GM12872 (cell line): ENCODE data around the gene CLASP1.

ENCODE experiments used
- CTCF ChIP-seq: IDR thresholded peaks from 3 replicates; pipeline ENCODE4 v1.5.1; 2011; ENCODE audit warnings: low read depth, mild to moderate bottlenecking, low read length, moderate library complexity; ENCODE audit not compliant: insufficient read depth

CLASP1 gene

GRCh38 chr2:121640380-121641316 is 8.6 kb downstream of the CLASP1 start:
- no peak for TF ChIP-seq CTCF

DNA sequence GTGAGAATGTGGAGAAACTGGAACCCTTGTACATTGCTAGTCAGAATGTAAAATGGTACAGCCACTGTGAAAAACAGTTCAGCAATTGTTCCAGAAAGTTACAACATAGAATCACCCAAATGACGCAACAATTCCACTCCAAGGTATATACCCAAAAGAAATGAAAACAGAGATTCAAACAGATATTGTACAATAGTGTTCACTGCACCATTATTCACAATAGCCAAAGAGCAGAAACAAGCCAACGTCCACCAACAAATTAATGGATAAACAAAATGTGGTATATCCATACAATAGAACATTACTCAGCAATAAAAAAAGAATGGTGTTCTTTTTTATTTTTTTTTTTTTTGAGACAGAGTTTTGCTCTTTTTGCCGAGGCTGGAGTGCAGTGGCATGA is 10.9 kb downstream of the CLASP1 start:
- no peak for TF ChIP-seq CTCF

DNA sequence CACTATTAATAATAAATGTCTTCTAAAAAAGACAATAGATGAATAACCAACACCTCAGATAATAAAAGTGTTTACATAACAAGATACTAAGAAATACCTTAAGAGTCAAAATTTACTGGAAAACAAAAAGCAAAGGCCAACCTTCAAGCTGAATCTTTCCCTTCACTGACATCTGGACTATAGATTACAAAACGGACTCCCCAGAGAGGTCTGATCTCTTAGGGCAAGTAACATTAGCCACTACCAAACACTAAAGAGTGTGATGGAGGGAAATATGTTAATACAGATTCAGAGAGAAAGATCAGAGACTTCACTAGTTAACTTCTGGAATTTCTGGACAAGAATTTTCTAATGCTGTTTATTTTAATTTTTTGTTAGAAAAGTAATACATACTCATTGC is 13.9 kb downstream of the CLASP1 start:
- TF ChIP-seq CTCF: no peak

- no peak for TF ChIP-seq CTCF
Observed at GRCh38 chr2:121634354-121635307, 14.6 kb downstream of the CLASP1 start.

- TF ChIP-seq CTCF: no peak
Observed at GRCh38 chr2:121633463-121633862, 15.8 kb downstream of the CLASP1 start.

GRCh38 chr2:121627525-121628050 is 21.7 kb downstream of the CLASP1 start:
- no peak for TF ChIP-seq CTCF
